ENCODE data around the gene ITGA1. TPM values are rescaled to one million over a fixed set of nuclear protein-coding genes. Genes with fewer than 3 reads are reported as not detected.

ITGA1 gene
- total and polyA plus RNA-seq, 9 donors = 4.9 to 41.2 (median 14.7) TPM

DNA sequence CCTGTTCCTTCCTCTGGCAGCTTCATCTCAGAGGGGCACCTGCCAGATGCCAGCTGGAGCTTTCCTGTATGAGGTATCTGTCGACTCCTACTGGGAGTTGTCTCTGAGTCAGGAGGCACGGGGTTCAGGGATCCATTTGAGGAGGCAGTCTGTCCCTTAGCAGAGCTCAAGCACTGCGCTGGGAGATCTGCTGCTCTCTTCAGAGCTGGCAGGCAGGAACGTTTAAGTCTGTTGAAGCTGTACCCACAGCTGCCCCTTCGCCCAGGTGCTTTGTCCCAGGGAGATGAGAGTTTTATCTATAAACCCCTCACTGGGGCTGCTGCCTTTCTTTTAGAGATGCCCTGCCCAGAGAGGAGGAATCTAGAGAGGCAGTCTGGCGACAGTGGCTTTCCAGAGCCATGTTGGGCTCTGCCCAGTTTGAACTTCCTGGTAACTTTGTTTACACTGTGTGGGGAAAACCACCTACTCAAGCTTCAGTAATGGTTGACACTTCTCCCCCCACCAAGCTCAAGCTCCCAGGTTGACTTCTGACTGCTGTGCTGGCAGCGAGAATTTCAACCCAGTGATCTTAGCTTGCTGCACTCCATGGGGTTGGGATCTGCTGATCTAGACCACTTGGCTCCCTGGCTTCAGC lies 189.7 kb downstream of the ITGA1 start:
- Histone ChIP-seq H3K36me3 (no peaks in the 10 kb centered on the region), H3K9me3 (peaks cover 0 to 5% of the 10 kb centered on the region in 2 donors), H3K27me3 (no peaks in the 10 kb centered on the region), H3K4me1 (ENCODE audit: insufficient read depth) (no peaks in the 10 kb centered on the region), H3K27ac (no peak overlapping the region), H3K4me3 (no peak overlapping the region)
- intact Hi-C loops (cut with DNase I) = no loop called here
- DNase-seq = no peak
- TF ChIP-seq, protein P1, sequence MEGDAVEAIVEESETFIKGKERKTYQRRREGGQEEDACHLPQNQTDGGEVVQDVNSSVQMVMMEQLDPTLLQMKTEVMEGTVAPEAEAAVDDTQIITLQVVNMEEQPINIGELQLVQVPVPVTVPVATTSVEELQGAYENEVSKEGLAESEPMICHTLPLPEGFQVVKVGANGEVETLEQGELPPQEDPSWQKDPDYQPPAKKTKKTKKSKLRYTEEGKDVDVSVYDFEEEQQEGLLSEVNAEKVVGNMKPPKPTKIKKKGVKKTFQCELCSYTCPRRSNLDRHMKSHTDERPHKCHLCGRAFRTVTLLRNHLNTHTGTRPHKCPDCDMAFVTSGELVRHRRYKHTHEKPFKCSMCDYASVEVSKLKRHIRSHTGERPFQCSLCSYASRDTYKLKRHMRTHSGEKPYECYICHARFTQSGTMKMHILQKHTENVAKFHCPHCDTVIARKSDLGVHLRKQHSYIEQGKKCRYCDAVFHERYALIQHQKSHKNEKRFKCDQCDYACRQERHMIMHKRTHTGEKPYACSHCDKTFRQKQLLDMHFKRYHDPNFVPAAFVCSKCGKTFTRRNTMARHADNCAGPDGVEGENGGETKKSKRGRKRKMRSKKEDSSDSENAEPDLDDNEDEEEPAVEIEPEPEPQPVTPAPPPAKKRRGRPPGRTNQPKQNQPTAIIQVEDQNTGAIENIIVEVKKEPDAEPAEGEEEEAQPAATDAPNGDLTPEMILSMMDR (IDR thresholded peaks at IDR 0.05) = no peak
- no peak for TF ChIP-seq EP300 (IDR thresholded peaks at IDR 0.05)
- no peak for TF ChIP-seq POLR2A (IDR thresholded peaks at IDR 0.05)
- WGBS, 3 donors = 89 to 96% (median 90%) methylated on average over 7 of the region's 7 CpGs

DNA sequence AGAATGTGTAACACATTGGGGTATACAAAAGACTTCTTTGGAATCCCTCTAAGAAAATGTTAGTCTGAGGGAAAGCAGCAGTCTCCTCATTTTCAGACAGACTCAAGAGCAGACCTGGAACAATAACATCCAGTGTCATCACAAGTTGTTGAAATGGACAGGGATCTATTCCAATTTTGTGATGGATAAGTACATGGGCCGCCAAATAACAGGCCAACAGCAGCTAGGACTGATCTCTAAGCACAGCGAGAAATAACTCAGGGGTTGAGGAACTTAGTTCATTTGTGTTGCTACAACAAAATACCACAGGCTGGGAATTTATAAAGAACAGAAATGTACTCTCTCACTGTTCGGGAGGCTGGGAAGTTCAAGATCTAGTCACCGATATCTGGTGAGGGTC lies 193.8 kb downstream of the ITGA1 start:
- DNase-seq = no peak
- Histone ChIP-seq H3K36me3 (no peaks in the 10 kb centered on the region), H3K27me3 (no peaks in the 10 kb centered on the region), H3K4me1 (ENCODE audit: insufficient read depth) (no peaks in the 10 kb centered on the region), H3K27ac (no peak overlapping the region), H3K9me3 (no peaks in the 10 kb centered on the region), H3K4me3 (no peak overlapping the region)
- TF ChIP-seq, protein P1 (IDR thresholded peaks at IDR 0.05) = no peak
- TF ChIP-seq EP300 (IDR thresholded peaks at IDR 0.05) (no peak), POLR2A (IDR thresholded peaks at IDR 0.05) (no peak)
- intact Hi-C loops (cut with DNase I) = no loop called here
- WGBS, 3 donors = 80 to 92% (median 85%) methylated on average over 4 of the region's 4 CpGs

- no peak overlapping the region for H3K27ac ChIP-seq
- WGBS, 3 donors = 23 to 30% (median 28%) methylated on average over 3 of the region's 3 CpGs
- TF ChIP-seq, protein P1 (IDR thresholded peaks at IDR 0.05) = no peak
- TF ChIP-seq EP300 (IDR thresholded peaks at IDR 0.05) (no peak), POLR2A (IDR thresholded peaks at IDR 0.05) (no peak)
These were observed 196.3 kb downstream of the ITGA1 start for GRCh38 chr5:52983731-52984636.

DNA sequence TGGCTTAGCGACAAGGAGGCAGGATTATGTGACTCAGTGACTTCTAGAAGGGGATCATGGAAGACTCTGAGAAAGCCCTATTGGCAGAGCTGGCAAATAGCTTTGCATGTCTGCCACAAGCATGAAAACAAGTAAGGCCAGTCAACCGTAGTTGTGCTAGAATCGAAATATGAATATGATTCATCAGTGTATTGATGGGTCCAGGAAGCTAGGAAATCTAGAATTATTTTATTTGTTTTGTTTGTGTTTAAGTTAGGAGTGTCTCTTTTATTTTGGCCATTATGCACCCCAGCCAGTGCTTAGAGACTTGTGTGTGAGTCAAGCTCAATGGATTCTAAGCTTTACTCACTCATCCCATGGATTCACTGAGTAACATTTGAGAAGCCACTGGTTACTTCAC lies 197.6 kb downstream of the ITGA1 start:
- no peaks in the 10 kb centered on the region for H3K36me3 ChIP-seq
- TF ChIP-seq, protein P1 (IDR thresholded peaks at IDR 0.05) = no peak
- TF ChIP-seq EP300 (IDR thresholded peaks at IDR 0.05) (no peak), POLR2A (IDR thresholded peaks at IDR 0.05) (no peak)
- H3K4me1 ChIP-seq (ENCODE audit: insufficient read depth) = peaks cover 4% of the 10 kb centered on the region
- intact Hi-C loops (cut with DNase I) = no loop called here
- H3K4me3 ChIP-seq = no peak overlapping the region
- no peaks in the 10 kb centered on the region for H3K9me3 ChIP-seq
- WGBS, 3 donors = 91 to 92% (median 92%) methylated on average over 3 of the region's 3 CpGs
- no peak for DNase-seq
- no peak overlapping the region for H3K27ac ChIP-seq
- H3K27me3 ChIP-seq = no peaks in the 10 kb centered on the region

More at GRCh38 chr5:52983731-52984636, 196.3 kb downstream of the ITGA1 start:
- intact Hi-C loops (cut with DNase I) = no loop called here
- peaks cover 3% of the 10 kb centered on the region for H3K4me1 ChIP-seq (ENCODE audit: insufficient read depth)
- H3K27me3 ChIP-seq = no peaks in the 10 kb centered on the region
- H3K9me3 ChIP-seq = no peaks in the 10 kb centered on the region
- no peak for DNase-seq
- no peaks in the 10 kb centered on the region for H3K36me3 ChIP-seq
- no peak overlapping the region for H3K4me3 ChIP-seq
